ENCODE results near the gene PCSK6. TPM values are rescaled to one million over a fixed set of nuclear protein-coding genes. Genes with fewer than 3 reads are reported as not detected.

Gene PCSK6
- total RNA-seq, 1 donor from 2014 or later, result 0.40 TPM

DNA sequence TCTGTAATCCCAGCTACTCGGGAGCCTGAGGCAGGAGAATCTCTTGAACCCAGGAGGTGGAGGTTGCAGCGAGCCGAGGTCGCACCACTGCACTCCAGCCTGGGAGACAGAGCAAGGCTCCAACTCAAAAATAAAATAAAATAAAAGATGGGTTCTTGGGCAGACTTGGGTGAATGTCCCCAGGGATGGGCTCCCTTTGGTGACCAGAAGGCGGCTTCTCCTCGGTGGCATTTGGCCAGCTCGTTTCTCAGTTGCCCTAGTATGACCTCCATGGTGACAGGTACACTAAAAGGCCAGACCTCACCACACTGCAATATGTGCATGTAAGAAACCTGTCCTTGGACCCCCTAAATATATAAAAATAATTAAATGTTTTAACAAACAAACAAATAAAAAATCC, 118.4 kb downstream of the PCSK6 start:
- H3K9me3 Mint-ChIP-seq (ENCODE audit: low read depth), result no peaks in the 10 kb centered on the region
- no peak for DNase-seq (ENCODE audit: low spot score)
- peaks cover 5% of the 10 kb centered on the region for H3K4me1 Mint-ChIP-seq (ENCODE audit: low read depth)
- H3K27ac Mint-ChIP-seq (ENCODE audit: unreplicated experiment), result no peak overlapping the region
- H3K27me3 Mint-ChIP-seq (ENCODE audit: low read depth), result peaks cover 11% of the 10 kb centered on the region
- TF ChIP-seq, protein P1, sequence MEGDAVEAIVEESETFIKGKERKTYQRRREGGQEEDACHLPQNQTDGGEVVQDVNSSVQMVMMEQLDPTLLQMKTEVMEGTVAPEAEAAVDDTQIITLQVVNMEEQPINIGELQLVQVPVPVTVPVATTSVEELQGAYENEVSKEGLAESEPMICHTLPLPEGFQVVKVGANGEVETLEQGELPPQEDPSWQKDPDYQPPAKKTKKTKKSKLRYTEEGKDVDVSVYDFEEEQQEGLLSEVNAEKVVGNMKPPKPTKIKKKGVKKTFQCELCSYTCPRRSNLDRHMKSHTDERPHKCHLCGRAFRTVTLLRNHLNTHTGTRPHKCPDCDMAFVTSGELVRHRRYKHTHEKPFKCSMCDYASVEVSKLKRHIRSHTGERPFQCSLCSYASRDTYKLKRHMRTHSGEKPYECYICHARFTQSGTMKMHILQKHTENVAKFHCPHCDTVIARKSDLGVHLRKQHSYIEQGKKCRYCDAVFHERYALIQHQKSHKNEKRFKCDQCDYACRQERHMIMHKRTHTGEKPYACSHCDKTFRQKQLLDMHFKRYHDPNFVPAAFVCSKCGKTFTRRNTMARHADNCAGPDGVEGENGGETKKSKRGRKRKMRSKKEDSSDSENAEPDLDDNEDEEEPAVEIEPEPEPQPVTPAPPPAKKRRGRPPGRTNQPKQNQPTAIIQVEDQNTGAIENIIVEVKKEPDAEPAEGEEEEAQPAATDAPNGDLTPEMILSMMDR (IDR thresholded peaks at IDR 0.05), result no peak
- H3K36me3 Mint-ChIP-seq (ENCODE audit: low read depth), result no peaks in the 10 kb centered on the region
- no peak overlapping the region for H3K4me3 Mint-ChIP-seq (ENCODE audit: unreplicated experiment)

DNA sequence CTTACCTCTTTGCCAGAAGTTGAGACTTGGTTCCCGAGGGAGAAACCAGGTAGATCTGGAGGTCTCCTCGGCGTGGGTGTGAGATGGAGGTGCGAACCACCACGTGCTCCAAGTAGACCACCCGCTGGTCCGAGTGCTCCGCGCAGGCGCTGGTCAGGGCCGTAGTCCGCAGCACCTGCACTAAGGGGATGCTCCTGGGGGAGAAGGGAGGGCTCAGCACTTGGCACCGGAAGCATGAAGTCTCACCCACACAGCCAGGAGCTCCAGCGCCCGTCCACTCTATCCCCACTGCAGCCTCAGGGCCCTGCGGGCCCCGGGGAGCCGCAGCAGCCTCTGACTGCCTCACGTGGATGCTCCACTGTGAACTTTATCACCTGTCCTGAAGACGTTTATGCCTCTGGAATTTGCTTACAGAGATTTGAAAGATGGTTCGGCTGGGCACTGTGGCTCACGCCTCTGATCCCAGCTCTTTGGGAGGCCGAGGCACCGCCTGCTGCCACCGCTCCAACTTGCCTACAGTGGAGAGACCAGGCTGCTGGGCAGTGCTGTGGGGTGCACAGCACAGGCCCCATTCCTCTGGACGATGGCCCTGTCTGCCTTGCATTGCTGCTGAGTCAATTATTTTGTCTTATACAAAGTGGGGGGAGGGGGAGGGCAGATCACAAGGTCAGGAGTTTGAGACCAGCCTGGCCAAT, 119.0 kb downstream of the PCSK6 start:
- Mint-ChIP-seq H3K4me1 (ENCODE audit: low read depth) (peaks cover 5% of the 10 kb centered on the region), H3K27ac (ENCODE audit: unreplicated experiment) (no peak overlapping the region), H3K9me3 (ENCODE audit: low read depth) (peaks cover 1% of the 10 kb centered on the region), H3K36me3 (ENCODE audit: low read depth) (no peaks in the 10 kb centered on the region), H3K4me3 (ENCODE audit: unreplicated experiment) (no peak overlapping the region), H3K27me3 (ENCODE audit: low read depth) (peaks cover 14% of the 10 kb centered on the region)
- DNase-seq (ENCODE audit: low spot score), result peak; percentile 74
- TF ChIP-seq, protein P1 (IDR thresholded peaks at IDR 0.05), result no peak

DNA sequence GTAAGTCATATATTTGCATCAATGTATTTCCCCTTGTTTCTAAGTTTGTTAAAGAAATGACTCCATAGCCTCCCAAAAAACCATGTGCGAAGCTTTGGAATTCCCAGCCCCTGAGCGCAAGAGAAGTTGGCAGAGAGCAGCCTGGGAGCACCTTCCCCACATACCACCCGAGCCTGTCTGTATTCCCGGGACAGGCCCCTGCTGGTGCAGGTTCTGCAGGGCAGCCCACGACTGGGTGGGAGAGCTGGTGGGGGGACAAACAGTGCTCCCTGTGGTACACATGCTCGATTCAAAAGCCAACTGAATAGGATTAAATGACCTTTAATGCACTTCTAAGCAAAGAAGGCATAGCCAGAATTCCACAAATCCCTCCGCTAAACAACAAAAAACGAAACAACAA, 119.8 kb downstream of the PCSK6 start:
- Mint-ChIP-seq H3K4me1 (ENCODE audit: low read depth) (peaks cover 5% of the 10 kb centered on the region), H3K9me3 (ENCODE audit: low read depth) (peaks cover 6% of the 10 kb centered on the region), H3K27me3 (ENCODE audit: low read depth) (peaks cover 16% of the 10 kb centered on the region), H3K4me3 (ENCODE audit: unreplicated experiment) (no peak overlapping the region), H3K27ac (ENCODE audit: unreplicated experiment) (no peak overlapping the region), H3K36me3 (ENCODE audit: low read depth) (peaks cover 2% of the 10 kb centered on the region)
- DNase-seq (ENCODE audit: low spot score), result no peak
- TF ChIP-seq, protein P1 (IDR thresholded peaks at IDR 0.05), result no peak

DNA sequence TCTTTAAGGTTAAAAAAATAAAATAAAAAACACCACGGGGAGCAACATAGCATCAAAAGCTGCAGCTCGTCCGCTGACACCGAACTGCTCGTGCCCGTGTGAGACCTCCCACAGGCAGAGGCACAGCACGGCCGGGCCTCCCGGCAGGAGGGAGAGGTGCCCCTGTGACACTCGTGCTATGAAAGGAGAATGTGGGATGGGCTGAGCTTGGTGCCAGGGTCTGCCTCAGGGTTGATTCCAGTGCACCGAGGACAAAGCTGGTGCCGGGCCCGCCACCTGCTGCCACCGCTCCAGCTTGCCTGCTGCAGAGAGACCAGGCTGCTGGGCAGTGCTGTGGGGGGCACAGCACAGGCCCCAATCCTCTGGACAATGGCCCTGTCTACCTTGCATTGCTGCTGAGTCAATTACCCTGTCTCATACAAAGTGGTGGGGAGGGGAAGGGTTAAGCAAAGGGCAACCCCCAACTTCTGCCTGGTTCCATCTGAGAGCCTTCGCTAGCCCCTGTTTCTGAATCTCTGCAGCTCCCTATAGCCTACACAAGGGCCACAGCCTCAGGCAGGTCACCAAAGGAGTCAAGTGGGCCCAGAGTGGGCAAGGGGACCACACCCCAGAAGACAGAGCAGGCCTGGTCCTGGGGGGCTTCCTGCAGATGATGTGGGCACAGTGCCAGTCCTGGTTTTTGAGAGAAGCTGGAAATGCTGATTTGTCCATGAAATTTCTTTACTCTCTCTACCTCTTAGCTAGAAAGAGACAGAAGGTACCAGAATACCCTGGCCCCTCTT, 120.5 kb downstream of the PCSK6 start:
- Mint-ChIP-seq H3K4me3 (ENCODE audit: unreplicated experiment) (no peak overlapping the region), H3K27ac (ENCODE audit: unreplicated experiment) (no peak overlapping the region), H3K9me3 (ENCODE audit: low read depth) (peaks cover 11% of the 10 kb centered on the region), H3K4me1 (ENCODE audit: low read depth) (peaks cover 5% of the 10 kb centered on the region), H3K27me3 (ENCODE audit: low read depth) (peaks cover 17% of the 10 kb centered on the region), H3K36me3 (ENCODE audit: low read depth) (peaks cover 2% of the 10 kb centered on the region)
- TF ChIP-seq, protein P1 (IDR thresholded peaks at IDR 0.05), result no peak
- DNase-seq (ENCODE audit: low spot score), result no peak

DNA sequence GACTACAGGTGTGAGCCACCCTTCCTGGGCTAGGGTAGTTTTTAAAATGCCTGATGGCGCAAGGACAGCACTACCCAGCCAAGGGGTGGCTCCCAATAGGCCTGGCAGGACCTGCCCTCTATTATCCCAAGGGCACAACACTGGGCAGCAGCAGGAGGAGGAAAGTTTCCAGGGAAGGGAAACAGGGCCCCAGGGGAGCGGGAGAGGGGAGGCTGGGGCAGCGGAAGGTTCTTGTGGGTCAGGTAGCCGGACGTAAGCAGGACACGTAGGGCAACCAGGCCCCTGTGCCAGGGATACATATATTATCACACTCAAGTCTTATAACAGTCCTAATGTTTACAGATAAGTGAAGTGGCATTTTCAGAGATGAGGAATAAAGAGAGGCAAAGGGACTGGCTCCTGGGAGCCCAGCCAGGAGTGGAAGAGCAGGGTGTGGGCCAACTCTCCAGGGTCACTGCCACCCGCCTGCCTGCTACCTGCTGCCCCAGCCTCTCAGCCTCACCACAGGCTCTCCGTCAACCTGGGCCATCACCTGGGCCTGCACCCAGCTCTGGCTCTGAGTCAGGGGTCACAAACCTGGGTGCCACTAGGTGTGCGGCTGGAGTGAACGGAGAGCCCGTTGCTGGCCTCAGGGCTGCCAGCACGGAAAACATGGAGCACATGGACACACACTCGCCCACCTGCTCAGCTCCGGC, 121.3 kb downstream of the PCSK6 start:
- H3K4me3 Mint-ChIP-seq (ENCODE audit: unreplicated experiment), result no peak overlapping the region
- peaks cover 3% of the 10 kb centered on the region for H3K36me3 Mint-ChIP-seq (ENCODE audit: low read depth)
- TF ChIP-seq, protein P1 (IDR thresholded peaks at IDR 0.05), result no peak
- peaks cover 5% of the 10 kb centered on the region for H3K4me1 Mint-ChIP-seq (ENCODE audit: low read depth)
- H3K27ac Mint-ChIP-seq (ENCODE audit: unreplicated experiment), result no peak overlapping the region
- no peak for DNase-seq (ENCODE audit: low spot score)
- peaks cover 11% of the 10 kb centered on the region for H3K9me3 Mint-ChIP-seq (ENCODE audit: low read depth)
- H3K27me3 Mint-ChIP-seq (ENCODE audit: low read depth), result peaks cover 19% of the 10 kb centered on the region
